ENCODE data around the gene MALL.
"Not testable (repeated sequence)": the region's sequence is repeated elsewhere in the genome, so short reads cannot be mapped to it uniquely, and the experiment has no call there.

Gene MALL

GRCh38 chr2:110097506-110098220 lies 18.0 kb downstream of the MALL start:
- DNase-seq: peak; percentile 9

- DNase-seq: peak; percentile 8
Observed at GRCh38 chr2:110095994-110096633, 19.5 kb downstream of the MALL start.

GRCh38 chr2:110094884-110095534 lies 20.6 kb downstream of the MALL start:
- not testable (repeated sequence) for DNase-seq

- not testable (repeated sequence) for DNase-seq
Observed at GRCh38 chr2:110093924-110094323, 21.7 kb downstream of the MALL start.

DNA sequence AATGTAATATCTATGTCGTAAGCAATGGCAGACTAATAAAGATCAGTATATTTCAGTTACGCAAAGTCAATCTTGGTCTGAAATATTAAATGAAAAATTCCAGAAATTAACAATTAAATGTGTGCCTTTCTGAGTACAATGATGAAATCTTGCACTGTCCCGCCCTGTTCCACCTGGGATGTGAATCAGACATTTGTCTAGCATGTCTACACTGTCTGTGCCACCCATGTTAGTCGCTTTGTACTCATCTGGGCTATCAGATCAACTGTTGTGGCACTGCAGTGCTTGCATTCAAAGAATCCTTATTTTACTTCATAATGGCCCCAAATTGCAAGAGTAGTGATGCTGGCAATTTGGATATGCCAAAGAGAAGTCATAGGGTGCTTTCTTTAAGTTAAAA lies 25.5 kb downstream of the MALL start:
- DNase-seq: not testable (repeated sequence)

- DNase-seq: not testable (repeated sequence)
Observed at GRCh38 chr2:110083757-110084156, 31.9 kb downstream of the MALL start.

DNA sequence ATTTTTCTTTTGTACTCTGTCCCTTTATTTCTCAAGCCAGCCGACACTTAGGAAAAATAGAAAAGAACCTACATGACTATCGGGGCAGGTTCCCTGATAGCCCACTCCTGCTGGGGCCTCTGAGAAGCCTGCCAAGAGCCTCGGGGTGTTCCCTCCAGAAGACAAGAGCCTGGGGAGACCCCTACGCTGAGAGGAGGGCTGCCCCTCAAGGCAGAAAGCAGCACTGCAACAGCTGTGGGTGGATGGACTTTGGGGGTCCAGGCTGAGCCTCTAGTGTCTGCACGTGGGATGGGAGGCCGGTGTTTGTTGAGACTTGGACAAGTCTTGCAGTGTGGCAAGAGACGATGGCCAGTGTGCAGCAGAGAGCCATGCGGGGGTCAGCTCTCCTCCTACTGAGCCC lies 32.5 kb downstream of the MALL start:
- DNase-seq: not testable (repeated sequence)

DNA sequence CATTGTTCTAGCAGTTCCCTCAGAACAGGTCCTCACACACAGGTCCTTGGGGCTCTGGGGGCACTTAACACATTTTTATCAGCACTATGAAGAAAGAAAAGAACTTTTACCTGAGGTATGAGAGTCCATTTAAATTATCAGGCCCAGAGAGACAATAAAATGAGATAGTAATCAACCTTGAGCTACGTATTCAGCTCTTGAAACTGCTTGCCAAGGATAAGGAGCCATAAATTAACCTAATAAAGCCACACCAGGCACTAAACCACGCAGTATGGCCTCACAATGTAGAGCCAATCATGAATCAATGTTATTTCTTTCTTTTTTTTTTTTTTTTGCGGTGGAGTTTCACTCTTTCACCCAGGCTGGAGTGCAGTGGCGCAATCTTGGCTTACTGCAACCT lies 37.5 kb downstream of the MALL start:
- not testable (repeated sequence) for DNase-seq

DNA sequence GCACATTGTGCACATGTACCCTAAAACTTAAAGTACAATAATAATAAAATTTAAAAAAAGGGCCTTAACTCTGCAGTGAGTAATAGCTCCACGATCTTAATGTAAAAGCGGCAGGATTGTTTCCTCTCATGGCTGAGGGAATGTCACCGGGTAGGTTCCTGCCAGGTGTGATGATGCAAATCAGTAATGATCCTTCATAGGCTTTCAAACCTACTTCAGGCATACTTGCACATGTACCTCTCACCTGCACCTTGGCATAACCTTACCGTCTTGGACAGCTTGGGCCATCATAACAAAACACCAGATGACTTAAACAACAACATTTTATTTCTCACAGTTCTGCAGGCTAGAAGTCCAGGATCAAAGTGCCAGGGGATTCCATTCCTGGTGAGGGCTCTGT lies 39.7 kb downstream of the MALL start:
- DNase-seq: not testable (repeated sequence)

DNA sequence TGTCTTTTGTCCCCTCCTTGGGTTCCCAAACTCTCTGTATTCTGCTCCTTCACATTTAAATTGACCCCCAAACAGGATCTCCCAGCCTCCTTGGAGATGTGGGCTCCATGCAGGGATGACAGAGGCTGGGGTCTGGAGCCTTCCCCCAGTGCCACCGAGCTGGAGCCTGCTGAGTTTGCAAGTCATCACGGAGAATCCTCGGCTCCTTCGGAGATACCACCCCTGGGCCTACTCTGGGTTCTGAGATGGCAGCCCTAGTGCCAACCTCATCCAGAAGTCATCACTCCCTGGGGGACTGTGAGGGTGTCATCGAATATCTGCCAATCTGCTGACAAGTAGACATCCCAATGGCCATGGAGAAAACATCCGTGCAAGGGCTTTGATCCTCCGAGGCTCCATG lies 45.8 kb downstream of the MALL start:
- DNase-seq: peak; percentile 4

DNA sequence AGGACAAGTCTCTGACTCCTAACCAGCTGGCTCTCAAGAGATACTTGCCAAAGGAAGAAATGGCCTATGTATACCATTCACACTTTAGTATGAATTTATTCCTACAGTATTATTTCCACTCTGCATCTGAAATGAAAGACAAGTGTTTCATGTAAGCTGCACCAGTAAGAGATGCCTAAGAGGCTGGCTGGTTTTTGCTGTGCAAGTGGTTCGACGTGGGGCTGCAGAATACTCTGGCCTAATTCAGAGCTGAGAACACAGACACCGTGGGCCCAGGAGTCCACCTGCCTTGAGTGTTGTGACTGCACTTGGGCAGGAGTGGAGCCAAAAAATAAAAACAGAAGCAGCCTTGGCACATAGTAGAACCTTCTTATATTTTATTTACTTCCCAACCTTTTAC lies 47.5 kb downstream of the MALL start:
- not testable (repeated sequence) for DNase-seq

- not testable (repeated sequence) for DNase-seq
Observed at GRCh38 chr2:110062332-110062731, 53.3 kb downstream of the MALL start.

DNA sequence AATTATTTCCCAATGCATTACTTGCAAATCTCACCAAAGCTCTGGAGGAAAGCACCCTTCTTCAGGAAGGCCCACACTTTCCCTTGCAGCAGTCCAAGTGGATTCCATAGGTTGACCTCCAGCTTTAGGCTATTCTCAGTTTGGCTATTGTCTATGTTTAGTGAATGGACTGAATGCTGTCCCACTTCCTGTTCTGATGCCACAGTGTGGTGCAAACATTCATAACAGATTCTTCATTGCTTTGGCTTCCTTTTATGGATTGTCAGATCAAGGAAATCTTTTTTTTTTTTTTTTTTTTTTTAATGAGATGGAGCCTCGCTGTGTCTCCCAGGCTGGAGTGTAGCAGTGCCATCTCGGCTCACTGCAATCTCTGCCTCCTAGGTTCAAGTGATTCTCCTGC lies 55.1 kb downstream of the MALL start:
- not testable (repeated sequence) for DNase-seq

DNA sequence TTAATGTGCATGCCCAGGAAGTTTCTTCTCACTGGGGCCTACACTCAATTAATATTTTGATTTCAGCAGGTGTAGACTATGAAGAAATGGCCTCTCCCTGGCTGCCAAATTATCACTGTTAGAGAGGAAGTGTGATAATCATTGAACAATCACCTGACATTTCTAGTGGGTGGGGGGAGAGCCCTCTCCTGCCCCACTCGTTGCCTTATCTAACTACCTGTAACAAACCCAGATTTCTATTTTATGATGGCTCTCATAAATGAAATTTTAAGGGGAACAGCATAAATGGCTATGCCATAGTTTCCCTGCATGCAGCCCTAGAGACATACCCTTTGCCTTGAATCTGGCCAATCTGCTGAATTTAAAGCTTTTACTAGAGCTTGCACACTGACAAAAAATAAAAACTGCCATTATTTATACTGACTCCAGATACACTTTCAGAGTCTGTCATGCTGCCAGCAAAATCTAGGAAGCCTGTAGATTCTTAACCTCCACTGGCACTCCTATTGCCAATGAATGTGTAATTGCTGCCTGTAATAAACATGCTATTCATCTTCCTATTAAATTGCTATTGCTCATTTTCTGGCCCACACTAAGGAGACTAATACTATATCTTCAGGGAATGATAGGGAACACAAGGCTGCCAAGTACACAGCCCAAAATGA lies 55.8 kb downstream of the MALL start:
- DNase-seq: not testable (repeated sequence)

DNA sequence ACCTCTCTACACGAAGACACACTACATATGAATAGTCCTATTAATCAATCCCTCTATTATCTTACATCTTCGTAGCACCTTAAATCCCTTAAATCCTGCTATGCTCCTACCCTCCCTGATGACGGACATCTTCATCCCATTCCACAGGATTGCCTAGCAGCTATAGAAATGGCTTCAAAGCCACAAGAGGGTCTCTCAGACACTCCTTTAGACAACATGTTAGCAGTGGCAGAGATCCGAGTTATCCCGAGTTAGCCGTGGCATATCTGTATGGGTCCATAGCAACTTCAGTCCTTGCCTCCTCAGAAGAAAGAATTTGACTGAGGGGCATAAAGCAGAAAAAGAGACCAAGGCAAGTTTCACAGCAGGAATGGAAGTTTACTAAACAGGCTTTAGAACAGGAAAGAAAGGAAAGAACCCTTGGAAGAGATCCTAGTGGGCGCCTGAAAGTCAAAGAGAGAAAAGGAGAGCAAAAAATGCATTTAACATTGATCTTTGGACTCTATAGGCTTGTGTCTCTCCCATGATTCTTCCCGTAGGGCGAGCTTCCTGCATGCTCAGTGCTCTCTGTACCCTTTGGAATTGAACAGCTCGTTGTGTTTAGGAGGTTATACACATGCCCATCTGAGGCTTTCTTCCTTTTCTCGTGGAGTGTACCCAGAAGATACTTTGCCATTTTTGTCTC lies 56.5 kb downstream of the MALL start:
- not testable (repeated sequence) for DNase-seq

GRCh38 chr2:110058034-110058433 lies 57.6 kb downstream of the MALL start:
- not testable (repeated sequence) for DNase-seq

GRCh38 chr2:110055819-110056408 lies 59.7 kb downstream of the MALL start:
- DNase-seq: not testable (repeated sequence)

DNA sequence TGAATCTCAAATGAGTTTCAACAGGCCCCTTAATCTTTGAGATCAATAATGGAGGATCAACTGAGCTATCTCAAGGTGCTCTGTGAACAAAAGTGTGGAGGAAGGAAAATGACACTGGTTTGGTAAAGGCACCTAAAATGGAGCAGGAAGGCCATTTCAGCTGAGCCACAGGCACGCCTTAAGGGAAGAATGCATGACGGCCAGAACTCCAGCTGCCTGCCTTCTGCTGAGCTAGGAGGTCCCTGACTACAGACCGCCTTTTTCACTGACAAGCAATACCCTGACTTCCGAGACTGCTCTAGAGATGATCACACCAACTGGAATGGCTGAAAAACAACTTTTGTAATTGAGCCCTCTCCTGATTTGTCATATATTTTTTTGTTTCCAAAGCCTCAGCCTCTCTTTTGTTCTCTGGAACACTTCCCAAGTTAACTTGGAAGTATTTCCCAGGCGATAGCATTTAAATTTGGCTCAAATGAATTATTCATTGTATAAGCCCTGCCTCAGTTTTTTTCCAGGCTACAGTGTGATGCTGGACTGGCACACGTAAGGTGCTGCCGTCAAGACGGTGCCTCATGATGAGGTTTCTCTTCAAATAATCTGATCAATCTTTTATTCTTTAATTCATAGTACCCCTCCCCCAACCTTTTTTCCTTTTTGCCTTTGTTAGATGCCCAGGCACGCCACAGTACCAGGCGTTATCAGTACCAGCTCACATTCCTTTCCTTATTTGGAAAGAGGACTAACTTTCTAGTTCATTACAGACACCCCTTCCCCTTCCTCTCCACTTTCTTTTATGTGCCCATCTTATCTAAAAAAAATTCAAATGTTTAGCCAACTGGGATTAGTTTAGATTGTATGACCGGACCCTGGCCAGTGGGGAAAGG lies 60.9 kb downstream of the MALL start:
- peak; percentile 77 for DNase-seq

DNA sequence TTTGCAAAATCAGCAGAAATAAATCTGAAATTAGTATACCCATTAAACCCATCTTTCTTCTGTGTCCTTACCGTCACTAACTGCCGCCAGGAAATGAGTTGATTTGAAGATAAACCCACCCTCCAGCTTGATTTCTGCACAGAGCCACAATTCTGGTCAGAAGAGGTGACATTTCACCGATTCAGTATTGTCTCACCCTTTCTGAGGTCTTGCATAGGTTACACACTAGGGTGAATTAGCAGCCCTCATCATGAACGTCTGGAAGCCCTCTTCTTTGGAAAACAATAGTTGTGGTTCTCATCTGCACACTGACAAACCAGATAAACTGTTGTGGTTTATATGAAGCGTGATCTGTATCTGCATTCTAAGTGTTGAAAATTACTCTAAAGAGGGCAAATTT lies 61.9 kb downstream of the MALL start:
- DNase-seq: not testable (repeated sequence)

- not testable (repeated sequence) for DNase-seq
Observed at GRCh38 chr2:110052166-110052565, 63.5 kb downstream of the MALL start.

GRCh38 chr2:110050222-110050621 lies 65.4 kb downstream of the MALL start:
- DNase-seq: not testable (repeated sequence)
